GM12801 (cell line): ENCODE measurements around the gene TMC6.

Experiments used
- TF ChIP-seq, protein P1 (sequence below): IDR thresholded peaks from one replicate; pipeline ENCODE4 v1.5.1; 2011; ENCODE audit warnings: control low read depth; ENCODE audit not compliant: insufficient read length; ENCODE audit errors: extremely low read depth

The TMC6 gene

DNA sequence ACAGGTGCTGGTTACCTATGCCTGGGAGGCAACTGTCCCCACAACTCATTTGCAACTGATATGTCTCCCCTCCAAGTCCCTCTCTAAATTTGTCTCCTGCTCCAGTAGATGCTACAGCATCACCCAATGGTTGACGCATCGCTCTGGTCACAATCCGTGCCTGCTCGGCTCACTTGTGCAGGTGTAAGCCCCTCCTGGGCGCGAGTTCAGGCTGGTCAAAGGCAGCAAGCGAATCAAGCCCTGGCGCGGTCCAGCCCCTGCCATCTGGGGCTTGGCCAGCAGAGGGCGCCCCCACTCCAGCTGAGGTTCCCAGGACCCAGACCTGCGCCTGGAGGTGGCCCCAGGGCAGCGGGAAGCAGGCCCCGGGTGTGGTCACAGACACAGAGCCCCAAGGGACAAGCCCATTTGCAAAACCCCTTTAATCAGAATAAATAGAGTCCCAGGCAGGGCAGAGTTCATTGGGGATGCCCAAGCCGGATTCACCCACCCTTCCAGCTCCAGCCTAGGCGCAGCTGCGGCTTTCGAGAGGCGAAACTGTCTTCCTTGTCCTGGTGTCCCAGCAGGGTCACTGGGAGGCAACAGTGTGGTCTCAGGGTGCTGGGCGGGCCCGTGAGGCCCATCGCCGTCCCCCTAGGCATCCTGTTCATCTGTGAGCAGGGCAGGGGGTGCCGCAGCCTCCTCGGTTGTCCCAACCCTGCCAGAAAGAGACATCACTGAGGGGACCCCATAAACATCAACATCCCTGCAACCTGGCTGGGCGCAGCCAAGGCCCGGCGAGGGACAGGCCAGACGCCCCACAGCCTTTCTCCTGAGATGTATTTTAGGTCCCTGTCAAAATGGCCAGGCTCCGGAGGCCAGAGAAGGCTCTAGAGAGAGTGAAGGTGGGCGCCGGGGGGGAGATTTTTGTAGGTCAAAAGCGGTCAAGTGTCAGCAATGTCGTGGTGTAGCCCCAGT is 15.8 kb downstream of the TMC6 start:
- TF ChIP-seq, protein P1, sequence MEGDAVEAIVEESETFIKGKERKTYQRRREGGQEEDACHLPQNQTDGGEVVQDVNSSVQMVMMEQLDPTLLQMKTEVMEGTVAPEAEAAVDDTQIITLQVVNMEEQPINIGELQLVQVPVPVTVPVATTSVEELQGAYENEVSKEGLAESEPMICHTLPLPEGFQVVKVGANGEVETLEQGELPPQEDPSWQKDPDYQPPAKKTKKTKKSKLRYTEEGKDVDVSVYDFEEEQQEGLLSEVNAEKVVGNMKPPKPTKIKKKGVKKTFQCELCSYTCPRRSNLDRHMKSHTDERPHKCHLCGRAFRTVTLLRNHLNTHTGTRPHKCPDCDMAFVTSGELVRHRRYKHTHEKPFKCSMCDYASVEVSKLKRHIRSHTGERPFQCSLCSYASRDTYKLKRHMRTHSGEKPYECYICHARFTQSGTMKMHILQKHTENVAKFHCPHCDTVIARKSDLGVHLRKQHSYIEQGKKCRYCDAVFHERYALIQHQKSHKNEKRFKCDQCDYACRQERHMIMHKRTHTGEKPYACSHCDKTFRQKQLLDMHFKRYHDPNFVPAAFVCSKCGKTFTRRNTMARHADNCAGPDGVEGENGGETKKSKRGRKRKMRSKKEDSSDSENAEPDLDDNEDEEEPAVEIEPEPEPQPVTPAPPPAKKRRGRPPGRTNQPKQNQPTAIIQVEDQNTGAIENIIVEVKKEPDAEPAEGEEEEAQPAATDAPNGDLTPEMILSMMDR = no peak

DNA sequence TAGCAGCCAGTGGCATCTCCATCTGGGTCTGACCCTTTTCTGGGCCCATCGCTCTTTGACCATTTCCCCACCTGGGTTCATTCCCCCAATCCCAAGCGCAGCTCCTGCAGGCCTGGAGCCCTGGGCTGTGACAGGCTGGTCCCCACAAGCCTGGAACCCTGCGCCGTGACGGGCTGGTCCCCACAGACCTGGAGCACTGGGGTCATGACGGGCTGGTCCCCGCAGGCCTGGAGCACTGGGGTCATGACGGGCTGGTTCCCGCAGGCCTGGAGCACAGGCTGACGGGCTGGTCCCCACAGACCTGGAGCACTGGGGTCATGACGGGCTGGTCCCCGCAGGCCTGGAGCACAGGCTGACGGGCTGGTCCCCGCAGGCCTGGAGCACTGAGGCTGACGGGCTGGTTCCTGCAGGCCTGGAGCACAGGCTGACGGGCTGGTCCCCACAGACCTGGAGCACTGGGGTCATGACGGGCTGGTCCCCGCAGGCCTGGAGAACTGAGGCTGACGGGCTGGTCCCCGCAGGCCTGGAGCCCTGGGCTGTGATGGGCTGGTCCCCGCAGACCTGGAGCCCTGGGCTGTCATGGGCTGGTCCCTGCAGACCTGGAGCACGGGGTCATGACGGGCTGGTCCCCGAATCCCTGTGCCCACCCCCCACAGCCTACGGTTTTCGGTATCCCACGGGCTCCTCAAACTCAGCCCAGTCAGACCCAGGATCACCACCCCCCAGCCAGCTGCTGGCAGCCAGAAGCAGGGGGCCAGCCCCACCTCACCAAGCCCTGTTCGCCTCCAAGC is 16.6 kb downstream of the TMC6 start:
- TF ChIP-seq, protein P1 = no peak

DNA sequence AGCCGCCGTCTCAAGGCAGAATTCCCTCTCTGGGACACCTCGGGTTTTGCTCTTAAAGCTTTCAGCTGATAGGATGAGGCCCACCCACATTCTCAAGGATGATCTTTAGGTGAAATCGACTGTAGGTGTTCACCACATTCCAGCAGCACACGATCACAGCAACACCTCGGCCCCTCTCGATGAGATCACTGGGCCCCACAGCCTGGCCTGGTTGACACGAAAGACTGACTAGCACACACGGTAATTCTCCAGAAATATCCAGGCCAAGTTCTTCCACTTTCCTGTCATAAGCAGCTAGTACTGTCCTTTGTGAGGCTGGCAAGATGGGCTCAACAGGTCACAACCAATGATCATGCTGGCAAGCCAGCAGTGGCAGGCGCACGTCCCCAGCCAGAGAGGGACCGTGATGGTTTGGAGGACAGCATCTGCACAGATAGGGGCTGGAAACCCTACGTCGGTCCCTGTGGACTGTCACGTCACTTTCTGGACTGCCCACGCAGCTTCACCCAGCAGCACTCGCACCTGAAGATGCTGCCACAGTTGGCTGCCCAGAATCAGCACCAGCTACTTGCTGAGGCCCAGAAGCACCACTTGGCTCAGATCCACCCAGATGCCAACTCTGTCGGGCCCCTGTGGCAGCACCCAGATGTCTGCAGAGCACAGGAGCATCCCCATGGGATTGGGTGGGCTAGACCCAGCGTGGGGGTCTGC is 17.4 kb downstream of the TMC6 start:
- TF ChIP-seq, protein P1 = no peak

DNA sequence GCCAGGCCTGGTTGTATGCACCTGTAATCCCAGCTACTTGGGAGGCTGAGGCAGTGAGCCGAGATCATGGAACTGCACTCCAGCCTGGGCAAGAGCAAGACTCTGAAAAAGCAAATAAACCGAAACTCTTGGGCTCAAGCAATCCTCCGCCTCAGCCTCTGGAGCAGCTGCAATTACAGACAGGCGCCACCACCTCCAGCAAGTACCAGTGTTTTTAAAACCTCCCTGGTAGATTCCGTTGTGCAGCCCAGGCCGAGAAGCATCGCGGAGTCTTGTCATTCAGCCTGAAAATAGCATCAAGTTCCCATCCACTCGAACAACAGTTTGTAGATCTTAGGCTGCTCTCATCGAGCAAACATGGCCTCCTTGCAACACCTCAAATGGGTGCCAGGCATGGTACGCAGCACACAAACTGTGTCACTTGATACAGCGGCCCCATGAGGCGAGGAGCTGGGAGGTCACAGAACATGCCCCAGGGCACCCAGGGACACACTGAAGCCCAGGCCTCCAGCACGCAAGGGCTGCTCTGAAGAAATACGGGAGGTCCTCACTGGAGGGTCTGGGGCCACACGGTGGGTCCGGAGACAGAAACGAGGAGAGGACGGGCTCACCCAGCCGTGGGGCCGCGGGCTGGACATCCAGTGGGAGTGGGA is 18.1 kb downstream of the TMC6 start:
- TF ChIP-seq, protein P1 = no peak

DNA sequence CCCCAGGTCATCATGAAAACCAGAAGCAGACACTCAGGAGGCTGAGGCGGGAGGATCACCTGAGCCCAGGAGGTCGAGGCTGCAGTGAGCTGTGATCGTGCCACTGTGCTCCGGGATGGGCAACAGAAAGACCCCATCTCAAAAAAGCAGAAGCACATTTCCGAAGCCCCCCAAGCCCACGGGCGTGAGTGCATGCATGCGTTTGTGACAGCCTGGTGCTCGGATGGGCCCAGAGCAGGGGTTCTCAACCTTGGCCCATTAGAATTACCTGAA is 19.1 kb downstream of the TMC6 start:
- TF ChIP-seq, protein P1 = no peak

DNA sequence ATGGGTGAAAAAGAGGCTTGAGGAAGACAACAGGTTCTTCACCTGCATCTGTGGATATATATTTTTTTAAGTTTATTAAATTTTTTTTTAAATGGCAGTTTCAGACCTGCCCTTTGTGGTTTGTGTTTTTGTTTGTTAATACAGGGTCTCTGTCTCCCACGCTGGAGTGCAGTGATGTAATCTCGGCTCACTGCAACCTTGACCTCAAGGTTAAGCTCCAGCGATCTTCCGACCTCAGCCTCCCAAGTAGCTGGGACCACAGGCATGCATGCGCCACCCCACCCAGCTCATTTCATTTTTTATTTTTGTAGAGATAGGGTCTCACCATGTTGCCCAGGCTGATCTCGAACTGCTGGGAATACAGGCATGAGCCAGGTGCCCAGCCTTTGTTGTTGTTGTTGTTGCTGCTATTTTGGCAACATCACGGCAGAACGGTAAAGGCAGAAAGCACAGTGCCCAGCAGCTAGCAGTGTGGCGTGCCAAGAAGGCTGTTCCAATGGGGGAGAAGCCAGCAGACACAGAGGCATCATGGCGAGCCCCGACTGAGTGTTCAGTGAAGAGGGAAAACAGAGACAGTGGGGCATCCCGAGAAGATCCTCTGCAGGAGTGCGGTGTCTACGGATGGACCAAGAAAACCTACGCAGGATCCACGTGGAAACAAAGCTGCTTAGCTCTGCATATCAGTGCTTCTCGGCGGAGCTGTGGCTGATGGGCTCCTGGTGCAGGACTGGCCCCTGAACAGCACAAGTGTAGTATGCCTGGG is 19.6 kb downstream of the TMC6 start:
- TF ChIP-seq, protein P1 = no peak
